Nephron progenitor cell (in vitro differentiated cells): ENCODE measurements around the gene SORT1.

Experiments
- DNase-seq: peaks from one replicate; pipeline ENCODE4 v3.0.0; 2021
- H3K27ac Mint-ChIP-seq: 2 replicates; pipeline ENCODE4 v1.8.0; 2021; ENCODE audit warnings: mild to moderate bottlenecking, moderate library complexity, mixed read lengths
- H3K27me3 Mint-ChIP-seq: 2 replicates; pipeline ENCODE4 v1.8.0; 2021; ENCODE audit warnings: mild to moderate bottlenecking, low read depth, mixed read lengths; ENCODE audit not compliant: poor library complexity
- H3K36me3 Mint-ChIP-seq: 2 replicates; pipeline ENCODE4 v1.8.0; 2021; ENCODE audit warnings: low read depth, mixed read lengths
- H3K4me1 Mint-ChIP-seq: 2 replicates; pipeline ENCODE4 v1.8.0; 2021; ENCODE audit warnings: mixed read lengths
- H3K4me3 Mint-ChIP-seq: 2 replicates; pipeline ENCODE4 v1.8.0; 2021; ENCODE audit warnings: mild to moderate bottlenecking, moderate library complexity, mixed read lengths
- H3K9me3 Mint-ChIP-seq: 2 replicates; pipeline ENCODE4 v1.8.0; 2021; ENCODE audit warnings: mild to moderate bottlenecking, moderate library complexity, mixed read lengths
- TF ChIP-seq, protein P1 (sequence below): fragments of 200-600 bp; sonication (generic); IDR thresholded peaks from 2 replicates; pipeline ENCODE4 v1.5.0; 2021; ENCODE audit warnings: antibody characterized with exemption

Gene SORT1

DNA sequence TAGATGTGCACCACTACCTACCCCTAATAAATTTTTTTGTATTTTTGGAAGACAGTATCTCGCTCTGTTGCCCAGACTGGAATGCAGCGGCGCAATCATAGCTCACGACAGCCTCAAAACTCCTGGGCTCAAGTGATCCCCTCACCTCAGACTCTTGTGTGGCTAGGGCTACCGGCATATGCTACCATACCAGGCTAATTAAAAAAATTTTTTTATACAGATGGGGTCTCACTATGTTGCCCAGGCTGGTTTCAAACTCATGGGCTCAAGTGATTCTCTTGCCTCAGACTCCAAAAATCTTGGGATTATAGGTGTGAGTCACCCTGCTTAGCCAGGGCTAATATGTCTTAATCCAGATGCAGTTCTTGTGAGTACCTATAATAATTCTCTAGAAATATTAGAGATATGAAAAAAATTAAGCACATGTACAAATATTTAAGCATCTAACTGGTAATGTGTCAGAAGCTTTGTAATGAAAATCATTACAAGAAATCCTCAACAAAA, 9.5 kb downstream of the SORT1 start:
- Mint-ChIP-seq H3K27me3 (peaks cover 6% of the 10 kb centered on the region), H3K27ac (no peak overlapping the region), H3K9me3 (peaks cover 7% of the 10 kb centered on the region), H3K4me3 (no peak overlapping the region), H3K4me1 (peaks cover 37% of the 10 kb centered on the region), H3K36me3 (peaks cover 6% of the 10 kb centered on the region)
- no peak for DNase-seq
- TF ChIP-seq, protein P1, sequence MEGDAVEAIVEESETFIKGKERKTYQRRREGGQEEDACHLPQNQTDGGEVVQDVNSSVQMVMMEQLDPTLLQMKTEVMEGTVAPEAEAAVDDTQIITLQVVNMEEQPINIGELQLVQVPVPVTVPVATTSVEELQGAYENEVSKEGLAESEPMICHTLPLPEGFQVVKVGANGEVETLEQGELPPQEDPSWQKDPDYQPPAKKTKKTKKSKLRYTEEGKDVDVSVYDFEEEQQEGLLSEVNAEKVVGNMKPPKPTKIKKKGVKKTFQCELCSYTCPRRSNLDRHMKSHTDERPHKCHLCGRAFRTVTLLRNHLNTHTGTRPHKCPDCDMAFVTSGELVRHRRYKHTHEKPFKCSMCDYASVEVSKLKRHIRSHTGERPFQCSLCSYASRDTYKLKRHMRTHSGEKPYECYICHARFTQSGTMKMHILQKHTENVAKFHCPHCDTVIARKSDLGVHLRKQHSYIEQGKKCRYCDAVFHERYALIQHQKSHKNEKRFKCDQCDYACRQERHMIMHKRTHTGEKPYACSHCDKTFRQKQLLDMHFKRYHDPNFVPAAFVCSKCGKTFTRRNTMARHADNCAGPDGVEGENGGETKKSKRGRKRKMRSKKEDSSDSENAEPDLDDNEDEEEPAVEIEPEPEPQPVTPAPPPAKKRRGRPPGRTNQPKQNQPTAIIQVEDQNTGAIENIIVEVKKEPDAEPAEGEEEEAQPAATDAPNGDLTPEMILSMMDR: no peak

DNA sequence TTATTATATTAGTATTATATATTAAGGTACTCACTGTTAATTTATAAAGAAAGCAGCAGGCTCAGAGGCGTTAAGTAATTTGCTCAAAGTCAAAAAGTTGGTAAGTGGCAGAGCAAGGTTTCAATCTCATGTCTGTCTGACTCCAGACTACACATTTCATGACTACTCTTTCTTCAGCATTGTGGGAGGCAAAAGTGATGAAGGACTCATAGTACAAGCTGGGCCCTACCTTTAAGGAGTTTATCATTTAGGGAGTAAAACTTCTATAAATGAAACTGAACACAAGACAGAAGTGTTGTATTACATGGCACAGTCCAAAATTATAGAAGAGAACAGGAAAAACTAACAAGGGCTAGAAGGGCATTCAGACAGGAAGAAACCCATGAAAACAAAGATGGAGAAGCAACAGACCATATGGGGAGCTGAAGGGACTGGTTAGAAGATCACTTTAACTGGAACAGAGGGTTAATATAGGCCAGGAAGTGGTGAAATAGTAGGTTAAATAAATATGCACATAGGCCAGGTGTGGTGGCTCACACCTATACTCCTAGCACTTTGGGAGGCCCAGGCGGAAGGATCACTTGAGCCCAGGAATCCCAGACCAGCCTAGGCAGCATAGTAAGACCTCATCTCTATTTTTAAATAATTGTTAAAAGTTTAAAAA, 11.5 kb downstream of the SORT1 start:
- TF ChIP-seq, protein P1: no peak
- Mint-ChIP-seq H3K27me3 (peaks cover 6% of the 10 kb centered on the region), H3K27ac (no peak overlapping the region), H3K9me3 (peaks cover 7% of the 10 kb centered on the region), H3K4me1 (peaks cover 16% of the 10 kb centered on the region), H3K36me3 (peaks cover 6% of the 10 kb centered on the region), H3K4me3 (no peak overlapping the region)
- DNase-seq: no peak

- H3K27me3 Mint-ChIP-seq: peaks cover 3% of the 10 kb centered on the region
Measured at GRCh38 chr1:109385417-109385816, 12.3 kb downstream of the SORT1 start.

DNA sequence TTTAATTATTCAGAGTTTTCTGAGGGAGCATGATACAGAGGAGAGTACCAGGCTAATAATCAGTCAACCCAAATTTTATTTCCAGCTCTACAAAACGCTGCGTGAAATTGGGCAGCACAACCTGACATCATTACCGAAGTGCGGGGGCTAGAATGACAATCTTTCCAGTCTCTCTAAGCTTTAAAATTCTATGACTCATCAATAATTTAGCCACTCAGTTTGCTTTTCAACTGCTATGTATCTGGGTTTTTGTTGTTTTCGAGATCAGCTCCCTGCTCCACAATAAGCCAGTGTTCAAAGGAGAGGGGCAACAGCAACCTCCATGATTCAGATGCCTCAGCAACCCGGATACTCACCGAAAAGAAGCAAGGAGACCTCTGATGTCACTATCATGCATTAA, 13.9 kb downstream of the SORT1 start:
- TF ChIP-seq, protein P1: no peak
- DNase-seq: no peak
- no peaks in the 10 kb centered on the region for H3K4me1 Mint-ChIP-seq
- peaks cover 7% of the 10 kb centered on the region for H3K9me3 Mint-ChIP-seq
- no peak overlapping the region for H3K4me3 Mint-ChIP-seq
- peaks cover 6% of the 10 kb centered on the region for H3K36me3 Mint-ChIP-seq
- H3K27me3 Mint-ChIP-seq: no peaks in the 10 kb centered on the region
- no peak overlapping the region for H3K27ac Mint-ChIP-seq

More at GRCh38 chr1:109385417-109385816, 12.3 kb downstream of the SORT1 start:
- Mint-ChIP-seq H3K4me1 (peaks cover 8% of the 10 kb centered on the region), H3K4me3 (no peak overlapping the region), H3K36me3 (peaks cover 6% of the 10 kb centered on the region), H3K9me3 (peaks cover 7% of the 10 kb centered on the region), H3K27ac (no peak overlapping the region)
- TF ChIP-seq, protein P1: no peak
- DNase-seq: no peak

DNA sequence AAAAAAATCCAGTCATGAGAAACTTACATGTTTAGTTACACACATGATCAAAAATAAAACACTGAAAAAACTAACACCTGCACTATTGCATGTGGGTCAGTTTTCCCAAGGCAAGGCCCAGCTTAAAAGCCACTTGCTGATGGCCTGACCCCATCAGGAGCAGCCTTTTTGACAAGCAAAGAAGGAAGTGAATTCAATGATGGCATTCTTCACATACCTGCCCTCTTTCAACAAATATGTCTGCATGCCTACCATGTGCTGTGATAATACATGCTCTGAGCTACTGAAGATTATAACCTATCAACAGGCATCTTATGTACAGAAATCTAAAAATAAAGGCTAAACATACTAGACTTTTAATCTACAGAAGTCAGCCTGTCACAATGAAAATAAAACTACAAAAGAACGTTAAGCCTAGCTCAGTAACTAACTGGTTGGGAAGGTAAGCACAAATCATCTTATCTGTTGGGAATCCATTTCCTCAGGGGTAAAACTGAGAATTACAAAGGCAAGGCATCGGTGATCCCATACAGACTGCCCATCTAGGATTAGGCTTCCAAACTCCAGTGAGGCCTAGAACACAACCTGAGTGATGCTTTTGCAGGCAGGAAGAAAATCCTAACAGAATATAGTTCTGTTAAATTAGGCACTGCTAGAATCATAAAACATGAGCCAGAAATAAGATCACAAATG, 14.5 kb downstream of the SORT1 start:
- Mint-ChIP-seq H3K4me3 (no peak overlapping the region), H3K36me3 (peaks cover 6% of the 10 kb centered on the region), H3K9me3 (peaks cover 7% of the 10 kb centered on the region), H3K27me3 (no peaks in the 10 kb centered on the region), H3K27ac (no peak overlapping the region), H3K4me1 (no peaks in the 10 kb centered on the region)
- TF ChIP-seq, protein P1: no peak
- no peak for DNase-seq
